ENCODE results near the gene INSIG1. TPM values are rescaled to one million over a fixed set of nuclear protein-coding genes. Genes with fewer than 3 reads are reported as not detected.

INSIG1 gene
- total RNA-seq, 4 donors from 2014 or later, result 28.7 to 65.5 (median 45.0) TPM

GRCh38 chr7:155313096-155313495 lies 15.4 kb downstream of the INSIG1 start:
- Histone ChIP-seq H3K27ac (no peak overlapping the region), H3K36me3 (peaks cover 0 to 19% (median 5%) of the 10 kb centered on the region in 4 donors), H3K4me3 (no peak overlapping the region), H3K27me3 (no peaks in the 10 kb centered on the region), H3K9me3 (no peaks in the 10 kb centered on the region), H3K4me1 (no peaks in the 10 kb centered on the region)
- TF ChIP-seq POLR2AphosphoS5 (IDR thresholded peaks at IDR 0.05) (no peak), EP300 (IDR thresholded peaks at IDR 0.05; ENCODE audit: low read depth) (no peak), POLR2A (IDR thresholded peaks at IDR 0.05) (no peak), CTCF (IDR thresholded peaks at IDR 0.05) (no peak)
- intact Hi-C loops (cut with DNase I; ENCODE audit: low total_unique reads), result no loop called here
- DNase-seq, result no peak
- in situ Hi-C loops (cut with MboI; ENCODE audit: low pct_ligation_motif_present in 1 of 4, low pct_unique_long_range_greater_than_20kb in 1 of 4, low sequenced_read_pairs in 3 of 4), result no loop called here
- WGBS, 2 donors (ENCODE audit: low coverage in 1 of 2), result 89 to 90% methylated on average over 6 to 8 of the region's 8 CpGs

GRCh38 chr7:155315977-155316376 lies 18.3 kb downstream of the INSIG1 start:
- DNase-seq, result no peak
- 77 to 86% methylated on average over 3 to 8 of the region's 8 CpGs for WGBS, 2 donors (ENCODE audit: low coverage in 1 of 2)
- H3K9me3 ChIP-seq, result no peaks in the 10 kb centered on the region
- H3K27ac ChIP-seq, result no peak overlapping the region
- in situ Hi-C loops (cut with MboI; ENCODE audit: low pct_ligation_motif_present in 1 of 4, low pct_unique_long_range_greater_than_20kb in 1 of 4, low sequenced_read_pairs in 3 of 4), result no loop called here
- H3K4me3 ChIP-seq, result no peak overlapping the region
- TF ChIP-seq POLR2A (IDR thresholded peaks at IDR 0.05) (no peak), CTCF (IDR thresholded peaks at IDR 0.05) (no peak), POLR2AphosphoS5 (IDR thresholded peaks at IDR 0.05) (no peak), EP300 (IDR thresholded peaks at IDR 0.05; ENCODE audit: low read depth) (no peak)
- no peaks in the 10 kb centered on the region for H3K4me1 ChIP-seq
- intact Hi-C loops (cut with DNase I; ENCODE audit: low total_unique reads), result no loop called here
- H3K36me3 ChIP-seq, result no peaks in the 10 kb centered on the region
- H3K27me3 ChIP-seq, result no peaks in the 10 kb centered on the region

GRCh38 chr7:155316427-155317113 lies 18.9 kb downstream of the INSIG1 start:
- no peak for TF ChIP-seq POLR2AphosphoS5 (IDR thresholded peaks at IDR 0.05)
- TF ChIP-seq CTCF (IDR thresholded peaks at IDR 0.05), result no peak
- no peak for TF ChIP-seq EP300 (IDR thresholded peaks at IDR 0.05; ENCODE audit: low read depth)
- TF ChIP-seq POLR2A (IDR thresholded peaks at IDR 0.05), result no peak
- H3K27ac ChIP-seq, result no peak overlapping the region
- no peaks in the 10 kb centered on the region for H3K27me3 ChIP-seq
- H3K4me1 ChIP-seq, result no peaks in the 10 kb centered on the region
- WGBS, 2 donors (ENCODE audit: low coverage in 1 of 2), result 76 to 92% methylated on average over 4 to 13 of the region's 13 CpGs
- DNase-seq, result no peak
- in situ Hi-C loops (cut with MboI; ENCODE audit: low pct_ligation_motif_present in 1 of 4, low pct_unique_long_range_greater_than_20kb in 1 of 4, low sequenced_read_pairs in 3 of 4) (no loop called here), intact Hi-C loops (cut with DNase I; ENCODE audit: low total_unique reads) (no loop called here)
- H3K36me3 ChIP-seq, result no peaks in the 10 kb centered on the region
- H3K9me3 ChIP-seq, result no peaks in the 10 kb centered on the region
- H3K4me3 ChIP-seq, result no peak overlapping the region

- DNase-seq, result no peak
- no peaks in the 10 kb centered on the region for H3K36me3 ChIP-seq
- TF ChIP-seq POLR2AphosphoS5 (IDR thresholded peaks at IDR 0.05), result no peak
- no peak for TF ChIP-seq EP300 (IDR thresholded peaks at IDR 0.05; ENCODE audit: low read depth)
- no peak for TF ChIP-seq CTCF (IDR thresholded peaks at IDR 0.05)
- no peak for TF ChIP-seq POLR2A (IDR thresholded peaks at IDR 0.05)
- H3K4me3 ChIP-seq, result no peak overlapping the region
- WGBS, 2 donors (ENCODE audit: low coverage in 1 of 2), result 80 to 86% methylated on average over 1 to 3 of the region's 3 CpGs
- no peaks in the 10 kb centered on the region for H3K4me1 ChIP-seq
- no peaks in the 10 kb centered on the region for H3K27me3 ChIP-seq
- in situ Hi-C loops (cut with MboI; ENCODE audit: low pct_ligation_motif_present in 1 of 4, low pct_unique_long_range_greater_than_20kb in 1 of 4, low sequenced_read_pairs in 3 of 4), result no loop called here
- H3K27ac ChIP-seq, result no peak overlapping the region
- intact Hi-C loops (cut with DNase I; ENCODE audit: low total_unique reads), result no loop called here
- H3K9me3 ChIP-seq, result no peaks in the 10 kb centered on the region
Observed at GRCh38 chr7:155317114-155317434, 19.4 kb downstream of the INSIG1 start.

Data from transverse colon (tissue), 4 donors.